Measurements from ENCODE around the gene ZNF3.

Gene ZNF3

GRCh38 chr7:100065452-100066186 lies 15.9 kb downstream of the ZNF3 start:
- Histone ChIP-seq H3K36me3 (peaks cover 44% of the 10 kb centered on the region), H3K4me1 (ENCODE audit: control insufficient read depth in 1 of 2, insufficient read depth in 1 of 2, low read depth in 1 of 2, low read length in 1 of 2) (no peaks in the 10 kb centered on the region), H3K27ac (no peak overlapping the region), H3K9me3 (peaks cover 9% of the 10 kb centered on the region), H3K4me3 (ENCODE audit: low read depth in 1 of 2, low read length in 1 of 2) (no peak overlapping the region), H3K27me3 (no peaks in the 10 kb centered on the region)
- no peak for TF ChIP-seq CTCF (IDR thresholded peaks at IDR 0.05)

DNA sequence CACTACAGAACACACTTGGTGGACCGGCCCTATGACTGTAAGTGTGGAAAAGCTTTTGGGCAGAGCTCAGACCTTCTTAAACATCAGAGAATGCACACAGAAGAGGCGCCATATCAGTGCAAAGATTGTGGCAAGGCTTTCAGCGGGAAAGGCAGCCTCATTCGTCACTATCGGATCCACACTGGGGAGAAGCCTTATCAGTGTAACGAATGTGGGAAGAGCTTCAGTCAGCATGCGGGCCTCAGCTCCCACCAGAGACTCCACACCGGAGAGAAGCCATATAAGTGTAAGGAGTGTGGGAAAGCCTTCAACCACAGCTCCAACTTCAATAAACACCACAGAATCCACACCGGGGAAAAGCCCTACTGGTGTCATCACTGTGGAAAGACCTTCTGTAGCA lies 17.4 kb downstream of the ZNF3 start:
- Histone ChIP-seq H3K27ac (no peak overlapping the region), H3K36me3 (peaks cover 42% of the 10 kb centered on the region), H3K27me3 (no peaks in the 10 kb centered on the region), H3K9me3 (no peaks in the 10 kb centered on the region), H3K4me3 (ENCODE audit: low read depth in 1 of 2, low read length in 1 of 2) (no peak overlapping the region), H3K4me1 (ENCODE audit: control insufficient read depth in 1 of 2, insufficient read depth in 1 of 2, low read depth in 1 of 2, low read length in 1 of 2) (no peaks in the 10 kb centered on the region)
- TF ChIP-seq CTCF (IDR thresholded peaks at IDR 0.05): no peak

DNA sequence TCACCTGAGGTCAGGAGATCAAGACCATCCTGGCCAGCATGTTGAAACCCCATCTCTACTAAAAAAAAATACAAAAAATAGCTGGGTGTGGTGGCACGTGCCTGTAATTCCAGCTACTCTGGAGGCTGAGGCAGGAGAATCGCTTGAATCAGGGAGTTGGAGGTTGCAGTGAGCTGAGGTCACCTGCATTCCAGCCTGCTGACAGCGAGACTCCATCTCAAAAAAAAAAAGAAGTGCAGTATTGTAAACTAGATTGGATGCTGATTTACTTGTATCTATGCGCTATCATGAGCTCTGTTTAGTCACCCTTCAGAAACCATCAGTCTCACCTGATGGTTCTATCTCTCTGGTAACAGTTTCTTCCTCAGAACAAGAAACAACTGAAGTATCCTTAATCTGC lies 18.1 kb downstream of the ZNF3 start:
- Histone ChIP-seq H3K36me3 (peaks cover 50% of the 10 kb centered on the region), H3K27me3 (no peaks in the 10 kb centered on the region)
- TF ChIP-seq CTCF (IDR thresholded peaks at IDR 0.05): no peak

GRCh38 chr7:100061518-100062193 lies 19.9 kb downstream of the ZNF3 start:
- H3K9me3 ChIP-seq: no peaks in the 10 kb centered on the region
- H3K4me3 ChIP-seq (ENCODE audit: low read depth in 1 of 2, low read length in 1 of 2): no peak overlapping the region
- H3K27me3 ChIP-seq: no peaks in the 10 kb centered on the region
- no peaks in the 10 kb centered on the region for H3K4me1 ChIP-seq (ENCODE audit: control insufficient read depth in 1 of 2, insufficient read depth in 1 of 2, low read depth in 1 of 2, low read length in 1 of 2)
- TF ChIP-seq CTCF (IDR thresholded peaks at IDR 0.05): no peak
- no peak overlapping the region for H3K27ac ChIP-seq
- peaks cover 65% of the 10 kb centered on the region for H3K36me3 ChIP-seq

More for the DNA sequence above, 18.1 kb downstream of the ZNF3 start:
- Histone ChIP-seq H3K9me3 (no peaks in the 10 kb centered on the region), H3K4me3 (ENCODE audit: low read depth in 1 of 2, low read length in 1 of 2) (no peak overlapping the region), H3K4me1 (ENCODE audit: control insufficient read depth in 1 of 2, insufficient read depth in 1 of 2, low read depth in 1 of 2, low read length in 1 of 2) (no peaks in the 10 kb centered on the region), H3K27ac (no peak overlapping the region)

- no peak for TF ChIP-seq CTCF (IDR thresholded peaks at IDR 0.05)
- H3K4me3 ChIP-seq (ENCODE audit: low read depth in 1 of 2, low read length in 1 of 2): no peak overlapping the region
Measured at GRCh38 chr7:100059251-100059739, 22.2 kb downstream of the ZNF3 start.

More at GRCh38 chr7:100059251-100059739, 22.2 kb downstream of the ZNF3 start:
- Histone ChIP-seq H3K9me3 (no peaks in the 10 kb centered on the region), H3K27me3 (no peaks in the 10 kb centered on the region), H3K36me3 (peaks cover 57% of the 10 kb centered on the region), H3K27ac (no peak overlapping the region), H3K4me1 (ENCODE audit: control insufficient read depth in 1 of 2, insufficient read depth in 1 of 2, low read depth in 1 of 2, low read length in 1 of 2) (no peaks in the 10 kb centered on the region)

Data from neutrophil (primary cell).